CD4-positive, CD25-positive, alpha-beta regulatory T cell (primary cell): Measurements from ENCODE around the gene NUP98. TPM values are rescaled to one million over a fixed set of nuclear protein-coding genes. Genes with fewer than 3 reads are reported as not detected.

Source experiments
- ATAC-seq, 2 donors: fragments of 150-1000 bp; cut with Tn5 transposase; one replicate each; pipeline ENCODE4 v1.10.0; 2021; ENCODE audit warnings: low read depth in 2 of 2, moderate number of reproducible peaks in 2 of 2, moderate library complexity in 1 of 2
- DNase-seq, 3 donors: peaks; one replicate each; pipeline versions ENCODE4 v3.0.0 to v3.0.0-alpha.2; 2012 to 2022; ENCODE audit warnings: mixed read lengths in 1 of 3
- H3K27ac ChIP-seq: one replicate; pipeline ENCODE4 v1.7.0; 2013; ENCODE audit warnings: mild to moderate bottlenecking, low read length; ENCODE audit not compliant: insufficient read depth, poor library complexity, severe bottlenecking
- H3K27me3 ChIP-seq: one replicate; pipeline ENCODE4 v1.7.0; 2013; ENCODE audit warnings: low read length; ENCODE audit not compliant: control insufficient read depth, insufficient read depth
- H3K36me3 ChIP-seq: one replicate; pipeline ENCODE4 v1.7.0; 2013; ENCODE audit warnings: mild to moderate bottlenecking, low read length, moderate library complexity; ENCODE audit not compliant: control insufficient read depth, insufficient read depth
- H3K4me1 ChIP-seq: 2 replicates; pipeline ENCODE4 v1.7.0; 2013; ENCODE audit warnings: mild to moderate bottlenecking, low read length; ENCODE audit not compliant: insufficient read depth, control insufficient read depth, poor library complexity, severe bottlenecking
- H3K4me3 ChIP-seq: one replicate; pipeline ENCODE4 v1.7.0; 2013; ENCODE audit warnings: low read depth, mild to moderate bottlenecking, low read length, moderate library complexity
- H3K9me3 ChIP-seq, 2 experiments: 1 replicate in 1 of 2; 2 replicates in 1 of 2; pipeline ENCODE4 v1.7.0; 2013; ENCODE audit warnings: low read length in 2 of 2, mild to moderate bottlenecking in 1 of 2, moderate library complexity in 1 of 2; ENCODE audit not compliant: control insufficient read depth in 2 of 2
- H3K27ac Mint-ChIP-seq, 3 donors: one replicate each; pipeline ENCODE4 v1.8.0; 2020 to 2022; ENCODE audit warnings: mild to moderate bottlenecking in 3 of 3, mixed read lengths in 3 of 3, moderate library complexity in 2 of 3
- H3K27me3 Mint-ChIP-seq: one replicate; pipeline ENCODE4 v1.8.0; 2022; ENCODE audit warnings: mild to moderate bottlenecking, mixed read lengths
- H3K36me3 Mint-ChIP-seq: one replicate; pipeline ENCODE4 v1.8.0; 2020; ENCODE audit warnings: mixed read lengths
- H3K4me1 Mint-ChIP-seq, 4 donors: one replicate each; pipeline ENCODE4 v1.8.0; 2020 to 2022; ENCODE audit warnings: mixed read lengths in 4 of 4, mild to moderate bottlenecking in 1 of 4
- H3K4me3 Mint-ChIP-seq, 4 donors: one replicate each; pipeline ENCODE4 v1.8.0; 2020 to 2022; ENCODE audit warnings: mild to moderate bottlenecking in 4 of 4, mixed read lengths in 4 of 4, moderate library complexity in 3 of 4
- H3K9me3 Mint-ChIP-seq, 7 donors: one replicate each; pipeline ENCODE4 v1.8.0; 2020 to 2022; ENCODE audit warnings: mixed read lengths in 7 of 7, mild to moderate bottlenecking in 3 of 7, moderate library complexity in 2 of 7
- polyA plus RNA-seq, 4 donors: library from polyadenylated mRNA; unstranded; fragments of 300-500 nt; fragmentation: Illumina TruSeq; gene quantifications; one replicate each; pipeline ENCODE4 v1.2.3, GENCODE V29; 2021
- total RNA-seq: library from RNA; stranded (reverse); gene quantifications from one replicate; pipeline ENCODE4 v1.2.3, GENCODE V29; 2022

NUP98 gene
- total and polyA plus RNA-seq, 5 donors from 2014 or later: 28.0 to 131 (median 46.5) TPM

GRCh38 chr11:3745161-3745560 lies 52.2 kb downstream of the NUP98 start:
- no peaks in the 10 kb centered on the region for H3K9me3 Mint-ChIP-seq
- ATAC-seq (no peak), DNase-seq (no peak)
- H3K4me1 Mint-ChIP-seq: peaks cover 0 to 12% (median 3%) of the 10 kb centered on the region in 4 donors
- H3K36me3 Mint-ChIP-seq: peaks cover 26% of the 10 kb centered on the region
- Histone ChIP-seq H3K36me3 (peaks cover 77% of the 10 kb centered on the region), H3K27me3 (no peaks in the 10 kb centered on the region), H3K4me1 (no peaks in the 10 kb centered on the region), H3K27ac (peak overlapping the region; percentile 23), H3K4me3 (no peak overlapping the region), H3K9me3 (no peaks in the 10 kb centered on the region)
- no peak overlapping the region for H3K27ac Mint-ChIP-seq
- no peak overlapping the region for H3K4me3 Mint-ChIP-seq
- no peaks in the 10 kb centered on the region for H3K27me3 Mint-ChIP-seq

- DNase-seq: no peak
- H3K4me3 Mint-ChIP-seq: no peak overlapping the region
- Histone ChIP-seq H3K4me1 (no peaks in the 10 kb centered on the region), H3K36me3 (peaks cover 84% of the 10 kb centered on the region), H3K4me3 (no peak overlapping the region), H3K27ac (no peak overlapping the region), H3K27me3 (no peaks in the 10 kb centered on the region), H3K9me3 (no peaks in the 10 kb centered on the region)
- ATAC-seq: no peak
- no peaks in the 10 kb centered on the region for H3K27me3 Mint-ChIP-seq
- peaks cover 0 to 9% (median 4%) of the 10 kb centered on the region in 4 donors for H3K4me1 Mint-ChIP-seq
- H3K36me3 Mint-ChIP-seq: peaks cover 41% of the 10 kb centered on the region
- no peak overlapping the region for H3K27ac Mint-ChIP-seq
- H3K9me3 Mint-ChIP-seq: no peaks in the 10 kb centered on the region
These were observed 58.6 kb downstream of the NUP98 start for GRCh38 chr11:3738723-3739122.

- no peaks in the 10 kb centered on the region for H3K4me1 ChIP-seq
- H3K27me3 ChIP-seq: no peaks in the 10 kb centered on the region
- no peak overlapping the region for H3K27ac Mint-ChIP-seq
- no peak for DNase-seq
- H3K36me3 ChIP-seq: peaks cover 85% of the 10 kb centered on the region
- peaks cover 44% of the 10 kb centered on the region for H3K36me3 Mint-ChIP-seq
- no peaks in the 10 kb centered on the region for H3K9me3 Mint-ChIP-seq
- H3K27me3 Mint-ChIP-seq: no peaks in the 10 kb centered on the region
- H3K27ac ChIP-seq: no peak overlapping the region
- peaks cover under 1 to 9% (median 6%) of the 10 kb centered on the region in 4 donors for H3K4me1 Mint-ChIP-seq
- no peaks in the 10 kb centered on the region for H3K9me3 ChIP-seq
- no peak overlapping the region for H3K4me3 Mint-ChIP-seq
- no peak overlapping the region for H3K4me3 ChIP-seq
- no peak for ATAC-seq
These were observed 59.1 kb downstream of the NUP98 start for GRCh38 chr11:3738241-3738640.

- H3K27me3 Mint-ChIP-seq: no peaks in the 10 kb centered on the region
- peaks cover 48% of the 10 kb centered on the region for H3K36me3 Mint-ChIP-seq
- Histone ChIP-seq H3K4me1 (no peaks in the 10 kb centered on the region), H3K9me3 (no peaks in the 10 kb centered on the region), H3K4me3 (no peak overlapping the region), H3K27me3 (no peaks in the 10 kb centered on the region), H3K36me3 (peaks cover 88% of the 10 kb centered on the region), H3K27ac (no peak overlapping the region)
- H3K27ac Mint-ChIP-seq: no peak overlapping the region
- no peaks in the 10 kb centered on the region for H3K9me3 Mint-ChIP-seq
- ATAC-seq: no peak
- H3K4me1 Mint-ChIP-seq: peaks cover 8 to 12% (median 10%) of the 10 kb centered on the region in 4 donors
- no peak for DNase-seq
- H3K4me3 Mint-ChIP-seq: no peak overlapping the region
These were observed 59.9 kb downstream of the NUP98 start for GRCh38 chr11:3737386-3737933.

GRCh38 chr11:3736816-3737215 lies 60.5 kb downstream of the NUP98 start:
- H3K27ac ChIP-seq: no peak overlapping the region
- H3K36me3 ChIP-seq: peaks cover 88% of the 10 kb centered on the region
- H3K4me1 ChIP-seq: no peaks in the 10 kb centered on the region
- ATAC-seq: no peak
- Mint-ChIP-seq H3K4me3 (no peak overlapping the region), H3K27me3 (no peaks in the 10 kb centered on the region), H3K27ac (no peak overlapping the region), H3K4me1 (peaks cover 10 to 16% (median 12%) of the 10 kb centered on the region in 4 donors), H3K9me3 (no peaks in the 10 kb centered on the region), H3K36me3 (peaks cover 51% of the 10 kb centered on the region)
- H3K27me3 ChIP-seq: no peaks in the 10 kb centered on the region
- H3K4me3 ChIP-seq: no peak overlapping the region
- DNase-seq: no peak
- no peaks in the 10 kb centered on the region for H3K9me3 ChIP-seq

GRCh38 chr11:3735827-3736226 lies 61.5 kb downstream of the NUP98 start:
- Histone ChIP-seq H3K4me3 (no peak overlapping the region), H3K36me3 (peaks cover 88% of the 10 kb centered on the region), H3K4me1 (no peaks in the 10 kb centered on the region), H3K27me3 (no peaks in the 10 kb centered on the region), H3K27ac (no peak overlapping the region), H3K9me3 (no peaks in the 10 kb centered on the region)
- Mint-ChIP-seq H3K4me1 (peaks cover 10 to 16% (median 12%) of the 10 kb centered on the region in 4 donors), H3K27me3 (no peaks in the 10 kb centered on the region), H3K4me3 (no peak overlapping the region), H3K36me3 (peaks cover 51% of the 10 kb centered on the region), H3K27ac (no peak overlapping the region), H3K9me3 (no peaks in the 10 kb centered on the region)
- DNase-seq (no peak), ATAC-seq (no peak)

- no peaks in the 10 kb centered on the region for H3K9me3 ChIP-seq
- H3K27ac ChIP-seq: no peak overlapping the region
- ATAC-seq (no peak), DNase-seq (peak in 1 of 3 donors; percentile 19)
- no peaks in the 10 kb centered on the region for H3K27me3 ChIP-seq
- Mint-ChIP-seq H3K9me3 (peaks cover 0 to 3% (median 0%) of the 10 kb centered on the region in 7 donors), H3K27me3 (no peaks in the 10 kb centered on the region), H3K27ac (peak overlapping the region; percentile 58 to 95 (median 79)), H3K4me1 (peaks cover 11 to 20% (median 16%) of the 10 kb centered on the region in 4 donors), H3K4me3 (no peak overlapping the region), H3K36me3 (peaks cover 56% of the 10 kb centered on the region)
- H3K4me1 ChIP-seq: no peaks in the 10 kb centered on the region
- H3K36me3 ChIP-seq: peaks cover 92% of the 10 kb centered on the region
- H3K4me3 ChIP-seq: no peak overlapping the region
These were observed 64.5 kb downstream of the NUP98 start for GRCh38 chr11:3732671-3733436.
